GM18907 (cell line): Measurements from ENCODE around the gene KCNK1.

ENCODE experiments used
- ATAC-seq: cut with Tn5 transposase; IDR thresholded peaks from one replicate; pipeline ENCODE4 v1.9.1; 2021; ENCODE audit warnings: mild to moderate bottlenecking, moderate library complexity; ENCODE audit not compliant: unreplicated experiment

The KCNK1 gene

DNA sequence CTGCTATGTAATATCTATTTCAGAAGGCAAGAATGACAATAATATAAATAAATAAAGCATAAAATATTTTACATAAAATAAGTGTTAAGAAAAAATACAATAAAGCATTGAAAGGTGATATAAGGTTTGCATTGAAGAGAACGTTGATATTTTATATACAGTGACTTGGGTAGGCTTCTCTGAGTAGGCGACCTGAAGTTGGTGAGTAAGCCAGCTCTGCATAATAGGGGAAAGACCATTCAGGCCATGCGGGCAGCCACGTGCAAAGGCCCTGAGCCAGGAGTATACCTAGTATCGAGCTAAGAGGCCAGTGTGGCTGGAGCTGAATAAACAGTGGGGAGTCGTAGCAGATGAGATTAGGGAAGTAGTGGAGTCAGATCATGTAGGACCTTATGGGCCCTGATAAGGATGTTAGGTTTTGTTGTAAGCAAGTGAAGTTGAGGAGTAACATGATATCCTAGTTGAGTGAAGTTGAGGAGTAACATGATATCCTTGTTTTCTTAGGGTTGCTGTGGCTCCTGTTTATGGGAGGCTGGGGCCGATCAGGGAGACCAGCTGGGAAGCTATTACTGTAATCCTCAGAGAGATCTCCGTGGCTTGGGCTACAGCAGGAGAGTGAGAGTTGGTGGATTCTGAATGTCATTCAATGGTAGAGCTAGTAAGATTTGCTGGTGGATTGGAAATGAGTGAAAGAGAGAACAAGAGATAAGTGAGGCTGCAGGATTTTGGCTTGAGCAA lies 22.0 kb downstream of the KCNK1 start:
- ATAC-seq = no peak

- ATAC-seq = no peak
These were observed 22.6 kb downstream of the KCNK1 start for GRCh38 chr1:233636503-233636877.

- ATAC-seq = no peak
These were observed 24.6 kb downstream of the KCNK1 start for GRCh38 chr1:233638513-233638912.

DNA sequence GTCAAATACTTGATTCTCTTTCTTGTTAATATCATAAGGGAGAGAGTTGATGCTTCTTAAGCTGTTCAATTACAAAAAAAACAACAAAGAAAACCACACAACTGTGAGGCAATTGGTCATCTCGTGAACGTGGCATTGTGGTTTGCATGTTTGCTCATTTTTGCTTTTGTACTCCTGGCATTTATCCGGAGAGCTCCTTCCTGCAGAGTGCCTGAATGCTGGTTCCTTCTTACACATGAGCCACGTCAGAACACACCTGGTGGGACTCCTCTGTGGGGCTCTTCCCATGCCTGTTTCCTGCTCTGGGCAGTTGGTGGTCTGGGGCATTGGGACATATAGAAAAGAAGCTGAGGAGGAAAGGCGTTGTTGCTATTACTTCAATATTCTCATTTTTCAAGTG lies 25.7 kb downstream of the KCNK1 start:
- no peak for ATAC-seq

GRCh38 chr1:233640179-233640578 lies 26.3 kb downstream of the KCNK1 start:
- no peak for ATAC-seq

- ATAC-seq = no peak
These were observed 27.1 kb downstream of the KCNK1 start for GRCh38 chr1:233641029-233641428.

- ATAC-seq = no peak
These were observed 33.2 kb downstream of the KCNK1 start for GRCh38 chr1:233647073-233647472.

DNA sequence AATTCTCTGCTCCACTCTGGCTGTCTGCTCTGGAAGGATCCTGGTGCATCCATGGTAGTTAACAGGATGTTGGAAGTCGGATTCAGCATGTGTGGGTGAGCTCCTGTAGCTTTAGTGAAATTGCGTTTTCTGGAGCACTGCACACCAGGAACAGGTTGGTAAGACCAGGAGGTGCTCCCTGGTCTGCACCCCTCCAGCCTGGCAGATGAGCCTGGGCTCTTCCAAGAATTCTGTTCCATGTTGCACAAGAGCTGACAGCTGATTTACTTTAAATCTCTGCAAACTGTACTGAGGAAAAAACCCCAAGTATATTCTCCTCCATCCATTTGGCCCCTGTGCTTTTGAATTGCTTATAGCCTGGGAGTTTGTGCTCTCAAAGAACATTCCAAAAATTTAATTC lies 33.7 kb downstream of the KCNK1 start:
- no peak for ATAC-seq

- ATAC-seq = no peak
These were observed 37.2 kb downstream of the KCNK1 start for GRCh38 chr1:233651061-233651460.

GRCh38 chr1:233651563-233652233 lies 37.8 kb downstream of the KCNK1 start:
- no peak for ATAC-seq

DNA sequence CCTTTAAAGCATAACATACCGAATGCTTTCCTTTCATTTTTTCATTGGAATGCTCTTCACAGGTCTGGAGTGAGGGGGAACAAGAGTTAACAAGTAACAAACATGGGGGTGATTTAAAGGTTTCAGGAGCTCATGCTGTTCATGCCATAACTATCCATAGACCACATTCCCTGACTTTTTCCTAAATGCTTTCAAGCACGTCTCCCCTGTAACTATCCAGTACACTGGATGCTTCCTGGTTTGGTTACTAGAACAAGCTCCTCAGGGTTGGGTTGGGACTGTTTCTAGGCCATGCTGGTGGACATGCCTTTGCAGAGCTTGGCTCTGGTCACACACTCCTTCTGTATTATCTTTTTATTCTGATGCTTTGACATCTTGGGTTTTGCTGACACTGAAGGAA lies 38.6 kb downstream of the KCNK1 start:
- no peak for ATAC-seq

DNA sequence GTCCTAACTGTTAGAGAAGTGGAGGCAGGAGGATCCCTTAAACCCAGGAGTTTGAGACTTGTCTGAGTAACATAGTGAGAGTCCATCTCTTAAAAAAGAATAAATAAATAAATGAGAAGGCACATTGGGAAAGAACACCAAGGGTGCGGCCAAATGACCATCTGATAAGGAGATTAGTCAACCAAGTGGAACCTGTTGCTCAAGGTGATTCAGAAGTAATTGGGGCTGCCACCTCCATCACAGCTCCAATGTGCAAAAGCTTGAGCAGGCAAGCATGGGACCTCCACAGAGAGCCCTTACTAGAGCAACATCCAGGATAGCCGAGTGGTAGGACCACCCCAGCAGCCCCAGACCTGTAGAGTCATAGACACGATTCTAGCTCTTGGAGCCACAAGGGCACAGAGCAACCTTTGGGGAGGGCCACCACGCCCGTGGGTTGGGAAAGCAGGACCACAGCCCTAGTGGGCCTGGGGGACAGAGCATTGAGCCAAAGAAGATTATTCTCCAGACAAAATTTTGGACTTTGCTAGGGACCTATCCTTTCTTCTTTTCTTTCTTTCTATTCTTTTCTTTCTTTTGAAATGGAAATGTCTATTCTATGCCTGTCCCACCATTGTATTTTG lies 40.9 kb downstream of the KCNK1 start:
- no peak for ATAC-seq

DNA sequence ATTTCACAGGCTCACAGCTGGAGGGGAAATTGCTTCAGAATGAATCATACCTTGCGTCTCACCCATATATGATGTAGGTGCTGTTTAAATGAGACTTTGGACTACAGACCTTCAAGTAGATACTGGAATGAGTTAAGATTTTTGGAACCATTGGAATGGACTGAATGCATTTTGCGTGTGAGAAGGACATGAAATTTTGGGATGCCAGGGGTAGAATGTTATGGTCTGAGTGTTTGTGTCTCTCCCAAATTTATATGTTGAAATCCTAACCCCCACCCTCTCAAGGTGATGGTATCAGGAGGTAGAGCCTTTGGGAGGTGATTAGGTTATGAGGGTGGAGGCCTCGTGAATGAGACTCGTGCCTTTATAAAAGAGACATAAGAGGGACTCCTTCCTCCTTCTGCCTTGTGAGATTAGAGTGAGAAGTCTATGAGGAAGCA lies 41.4 kb downstream of the KCNK1 start:
- ATAC-seq = no peak

- no peak for ATAC-seq
These were observed 42.2 kb downstream of the KCNK1 start for GRCh38 chr1:233656032-233656635.

DNA sequence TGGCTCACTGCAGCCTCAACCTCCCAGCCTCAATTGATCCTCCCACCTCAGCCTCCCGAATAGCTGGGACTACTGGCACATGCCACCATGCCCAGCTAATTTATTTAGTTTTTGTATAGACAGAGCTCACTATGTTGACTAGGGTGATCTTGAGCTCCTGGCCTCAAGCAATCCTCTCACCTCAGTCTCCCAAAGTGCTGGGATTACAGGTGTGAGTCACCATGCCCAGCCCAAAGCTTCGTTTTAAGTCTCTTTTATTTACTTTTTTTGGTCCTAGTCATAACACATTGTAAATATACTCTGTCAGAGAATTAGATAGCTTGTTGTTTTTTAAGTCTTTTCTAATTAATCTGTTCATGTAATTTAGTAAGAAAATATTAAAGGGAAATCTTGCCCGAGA lies 42.8 kb downstream of the KCNK1 start:
- ATAC-seq = no peak

GRCh38 chr1:233657466-233657865 lies 43.6 kb downstream of the KCNK1 start:
- no peak for ATAC-seq

DNA sequence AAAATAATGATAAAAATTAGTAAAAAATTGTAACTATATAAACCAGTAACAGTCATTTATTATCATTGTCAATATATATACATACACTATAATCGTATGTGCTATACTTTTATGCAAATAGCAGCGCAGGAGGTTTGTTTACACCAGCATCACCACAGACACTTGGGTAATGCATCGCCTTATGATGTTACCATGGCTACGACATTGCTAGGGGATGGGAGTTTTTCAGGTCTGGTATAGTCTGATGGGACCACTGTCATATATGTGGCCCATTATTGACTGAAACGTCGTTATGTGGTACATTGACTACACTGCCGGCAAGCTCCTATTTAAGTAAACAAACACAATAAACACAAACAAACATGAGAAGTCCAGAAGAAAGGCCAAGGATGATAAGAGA lies 45.6 kb downstream of the KCNK1 start:
- ATAC-seq = no peak

DNA sequence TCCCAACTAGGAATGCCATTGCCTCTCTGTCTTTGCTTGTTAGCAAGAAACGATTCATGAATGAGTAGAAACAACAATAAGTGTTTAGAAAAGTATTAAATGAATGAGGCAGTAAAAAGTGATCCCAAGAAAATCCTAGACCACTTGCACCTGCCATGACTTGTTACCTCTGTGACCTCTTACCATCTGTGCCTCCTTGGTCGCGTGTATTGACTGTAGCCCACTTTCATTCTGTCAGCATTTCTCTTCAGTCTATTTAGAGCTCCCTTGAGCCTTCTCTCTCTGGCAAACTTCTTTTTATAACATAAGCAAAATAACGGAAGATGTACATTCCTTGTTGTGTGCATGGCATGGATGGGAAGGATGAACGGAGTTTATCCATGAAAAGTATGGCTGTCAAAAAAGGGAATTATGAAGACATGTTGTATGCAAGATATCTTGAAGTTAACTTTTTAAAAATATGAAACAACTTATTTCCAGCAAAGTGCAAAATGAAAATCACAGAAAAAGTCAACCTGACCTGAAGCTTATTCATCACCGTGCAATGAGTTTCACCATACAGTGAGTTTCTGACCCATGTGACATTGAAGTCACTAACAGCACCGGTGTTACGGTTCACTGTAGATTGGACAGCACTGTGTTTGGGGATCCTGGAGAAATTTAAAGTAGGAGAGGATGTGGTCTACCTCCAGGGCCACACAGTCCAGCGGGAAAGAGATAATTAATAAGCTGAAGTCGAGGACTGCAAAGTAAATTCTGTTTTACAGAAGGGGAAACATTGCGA lies 47.7 kb downstream of the KCNK1 start:
- no peak for ATAC-seq

GRCh38 chr1:233662575-233663304 lies 48.8 kb downstream of the KCNK1 start:
- ATAC-seq = no peak

DNA sequence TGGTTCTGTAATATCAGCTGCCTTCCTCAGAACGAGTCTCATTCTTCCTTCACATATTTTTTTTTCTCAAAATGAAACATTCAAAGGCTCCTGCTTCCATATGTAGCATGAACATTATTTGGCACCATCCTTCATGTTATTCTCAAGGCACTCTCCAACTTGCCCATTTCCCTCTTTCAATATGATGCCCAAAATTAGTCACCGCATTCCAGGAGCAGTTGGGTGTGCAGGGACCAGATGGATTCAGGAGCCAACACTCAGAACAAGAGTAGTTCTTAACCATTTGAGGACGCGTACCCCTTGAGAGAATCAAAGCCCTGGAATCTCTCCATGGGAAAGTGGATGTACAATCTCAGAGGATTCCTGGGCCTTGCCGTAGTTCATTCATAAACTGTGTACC lies 50.3 kb downstream of the KCNK1 start:
- no peak for ATAC-seq
